SK-N-MC (cell line): Measurements from ENCODE around the gene CHD2.

Experiments used
- EZH2 ChIP-seq: fragments of 200-600 bp; sonication (generic); IDR thresholded peaks from one replicate; pipeline ENCODE4 v1.6.1; 2017; ENCODE audit warnings: antibody characterized with exemption
- FOXP2 ChIP-seq: optimal IDR thresholded peaks from 2 replicates; pipeline ENCODE3; 2011; ENCODE audit warnings: mild to moderate bottlenecking, moderate library complexity; ENCODE audit not compliant: insufficient read depth; ENCODE audit errors: extremely low read length, control extremely low read depth
- POLR2AphosphoS5 ChIP-seq: IDR thresholded peaks from 2 replicates; pipeline ENCODE4 v1.6.1; 2012; ENCODE audit warnings: mild to moderate bottlenecking, low read depth, low read length, borderline replicate concordance

DNA sequence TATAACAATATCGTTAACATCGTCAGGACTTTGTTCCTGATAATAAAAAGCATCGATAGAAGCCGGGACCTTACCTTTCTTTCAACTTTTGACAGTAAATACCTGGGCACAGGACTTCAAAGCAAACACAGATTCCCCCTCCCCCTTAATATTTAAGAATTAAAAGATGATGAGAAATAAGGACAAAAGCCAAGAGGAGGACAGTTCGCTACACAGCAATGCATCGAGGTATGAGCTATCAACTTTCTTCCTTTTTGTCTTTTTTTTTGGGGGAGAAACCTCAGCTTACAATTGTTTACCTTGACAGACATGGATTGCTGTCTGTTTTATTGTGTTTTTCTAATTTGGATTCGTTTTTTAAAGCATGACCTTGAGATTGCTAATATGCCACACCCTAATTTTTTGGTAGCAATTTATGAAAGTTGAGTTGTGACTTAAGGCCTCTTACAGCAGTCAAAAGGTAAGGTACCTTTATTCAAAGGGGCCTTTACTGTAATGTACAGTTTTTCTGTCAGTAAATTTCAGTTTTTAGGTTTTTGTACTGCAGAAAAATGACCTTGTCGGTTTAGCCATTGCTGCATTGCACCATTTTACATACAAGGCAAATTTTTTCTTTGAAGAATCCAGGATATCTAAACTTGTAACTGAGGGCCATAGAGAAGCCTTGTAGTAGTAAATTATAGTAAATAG is 1.1 kb downstream of the CHD2 start:
- no peak for TF ChIP-seq EZH2
- no peak for TF ChIP-seq POLR2AphosphoS5
- TF ChIP-seq FOXP2: no peak
